ENCODE measurements around the gene HCFC1R1.

The HCFC1R1 gene

GRCh38 chr16:3004319-3004718 lies 19.4 kb downstream of the HCFC1R1 start:
- H3K4me3 ChIP-seq (ENCODE audit: low read depth, low read length) = no peak overlapping the region
- TF ChIP-seq MYC (IDR thresholded peaks at IDR 0.05; ENCODE audit: low read depth, low read length) (no peak), MAX (IDR thresholded peaks at IDR 0.05; ENCODE audit: low read depth, low read length) (no peak), CTCF (IDR thresholded peaks at IDR 0.05; ENCODE audit: low read depth, low read length) (no peak), POLR2A (IDR thresholded peaks at IDR 0.05; ENCODE audit: extremely low read depth, insufficient read length) (no peak)
- DNase-seq (ENCODE audit: low read depth) = peak; percentile 56

GRCh38 chr16:3003582-3004270 lies 20.0 kb downstream of the HCFC1R1 start:
- TF ChIP-seq MYC (IDR thresholded peaks at IDR 0.05; ENCODE audit: low read depth, low read length) (no peak), CTCF (IDR thresholded peaks at IDR 0.05; ENCODE audit: low read depth, low read length) (peak; percentile 33), POLR2A (IDR thresholded peaks at IDR 0.05; ENCODE audit: extremely low read depth, insufficient read length) (no peak), MAX (IDR thresholded peaks at IDR 0.05; ENCODE audit: low read depth, low read length) (no peak; the same call in 1 of the 2 replicates)
- no peak overlapping the region for H3K4me3 ChIP-seq (ENCODE audit: low read depth, low read length)
- DNase-seq (ENCODE audit: low read depth) = peak; percentile 99

GRCh38 chr16:3001316-3001715 lies 22.4 kb downstream of the HCFC1R1 start:
- no peak overlapping the region for H3K4me3 ChIP-seq (ENCODE audit: low read depth, low read length)
- DNase-seq (ENCODE audit: low read depth) = no peak
- no peak for TF ChIP-seq MYC (IDR thresholded peaks at IDR 0.05; ENCODE audit: low read depth, low read length)
- TF ChIP-seq MAX (IDR thresholded peaks at IDR 0.05; ENCODE audit: low read depth, low read length) = no peak
- no peak for TF ChIP-seq CTCF (IDR thresholded peaks at IDR 0.05; ENCODE audit: low read depth, low read length)
- TF ChIP-seq POLR2A (IDR thresholded peaks at IDR 0.05; ENCODE audit: extremely low read depth, insufficient read length) = no peak

GRCh38 chr16:3000540-3000939 lies 23.2 kb downstream of the HCFC1R1 start:
- no peak for DNase-seq (ENCODE audit: low read depth)
- H3K4me3 ChIP-seq (ENCODE audit: low read depth, low read length) = no peak overlapping the region
- TF ChIP-seq CTCF (IDR thresholded peaks at IDR 0.05; ENCODE audit: low read depth, low read length) (no peak), MAX (IDR thresholded peaks at IDR 0.05; ENCODE audit: low read depth, low read length) (no peak), POLR2A (IDR thresholded peaks at IDR 0.05; ENCODE audit: extremely low read depth, insufficient read length) (no peak), MYC (IDR thresholded peaks at IDR 0.05; ENCODE audit: low read depth, low read length) (no peak)

GRCh38 chr16:2999929-3000328 lies 23.8 kb downstream of the HCFC1R1 start:
- TF ChIP-seq CTCF (IDR thresholded peaks at IDR 0.05; ENCODE audit: low read depth, low read length) (no peak), MYC (IDR thresholded peaks at IDR 0.05; ENCODE audit: low read depth, low read length) (no peak), MAX (IDR thresholded peaks at IDR 0.05; ENCODE audit: low read depth, low read length) (no peak), POLR2A (IDR thresholded peaks at IDR 0.05; ENCODE audit: extremely low read depth, insufficient read length) (no peak)

More at GRCh38 chr16:2999929-3000328, 23.8 kb downstream of the HCFC1R1 start:
- no peak for DNase-seq (ENCODE audit: low read depth)
- no peak overlapping the region for H3K4me3 ChIP-seq (ENCODE audit: low read depth, low read length)

Measured in NB4 (cell line).